Sigmoid colon (tissue), 4 donors: Measurements from ENCODE around the gene SLCO3A1.

Source experiments
- EP300 ChIP-seq, 4 donors: sonication (generic); formaldehyde crosslinking; IDR thresholded peaks; one replicate each; pipeline ENCODE4 v1.6.1; 2017; ENCODE audit warnings: antibody characterized with exemption in 4 of 4
- POLR2A ChIP-seq, 2 donors: fragments of 450-650 bp; IDR thresholded peaks; one replicate each; pipeline ENCODE4 v1.6.1; 2016; ENCODE audit warnings: antibody characterized with exemption in 2 of 2, mild to moderate bottlenecking in 2 of 2, moderate library complexity in 2 of 2
- POLR2AphosphoS5 ChIP-seq, 4 donors: sonication (generic); formaldehyde crosslinking; IDR thresholded peaks; one replicate each; pipeline ENCODE4 v1.6.1; 2017; ENCODE audit warnings: antibody characterized with exemption in 4 of 4
- TF ChIP-seq, protein P1 (sequence below), 4 experiments: fragments of 450-650 bp in 3 of 4; fragments of 200-600 bp in 1 of 4; IDR thresholded peaks; one replicate each; pipeline ENCODE4 v1.5.1; 2016 to 2019; ENCODE audit warnings: antibody characterized with exemption in 4 of 4, mild to moderate bottlenecking in 3 of 4, moderate library complexity in 2 of 4

DNA sequence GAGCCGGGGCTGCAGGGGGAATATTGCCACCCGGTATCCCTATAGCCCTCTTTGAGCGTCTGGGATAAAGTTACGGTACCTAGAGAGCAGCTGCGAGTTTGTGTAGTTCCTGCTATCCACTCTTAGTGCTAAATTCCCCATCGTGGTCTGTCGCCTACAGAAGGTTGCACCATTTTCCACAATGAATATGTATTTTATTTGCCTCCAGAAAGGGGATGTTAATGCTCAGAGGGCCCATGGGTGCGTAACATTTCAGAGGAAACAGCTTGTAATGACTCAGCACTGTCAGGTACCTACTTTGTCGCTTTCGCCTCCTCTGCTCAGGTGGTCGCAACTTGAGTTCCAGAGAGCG, 1.1 kb downstream of the SLCO3A1 start:
- TF ChIP-seq, protein P1, sequence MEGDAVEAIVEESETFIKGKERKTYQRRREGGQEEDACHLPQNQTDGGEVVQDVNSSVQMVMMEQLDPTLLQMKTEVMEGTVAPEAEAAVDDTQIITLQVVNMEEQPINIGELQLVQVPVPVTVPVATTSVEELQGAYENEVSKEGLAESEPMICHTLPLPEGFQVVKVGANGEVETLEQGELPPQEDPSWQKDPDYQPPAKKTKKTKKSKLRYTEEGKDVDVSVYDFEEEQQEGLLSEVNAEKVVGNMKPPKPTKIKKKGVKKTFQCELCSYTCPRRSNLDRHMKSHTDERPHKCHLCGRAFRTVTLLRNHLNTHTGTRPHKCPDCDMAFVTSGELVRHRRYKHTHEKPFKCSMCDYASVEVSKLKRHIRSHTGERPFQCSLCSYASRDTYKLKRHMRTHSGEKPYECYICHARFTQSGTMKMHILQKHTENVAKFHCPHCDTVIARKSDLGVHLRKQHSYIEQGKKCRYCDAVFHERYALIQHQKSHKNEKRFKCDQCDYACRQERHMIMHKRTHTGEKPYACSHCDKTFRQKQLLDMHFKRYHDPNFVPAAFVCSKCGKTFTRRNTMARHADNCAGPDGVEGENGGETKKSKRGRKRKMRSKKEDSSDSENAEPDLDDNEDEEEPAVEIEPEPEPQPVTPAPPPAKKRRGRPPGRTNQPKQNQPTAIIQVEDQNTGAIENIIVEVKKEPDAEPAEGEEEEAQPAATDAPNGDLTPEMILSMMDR (IDR thresholded peaks at IDR 0.05), result no peak
- TF ChIP-seq POLR2AphosphoS5 (IDR thresholded peaks at IDR 0.05) (no peak), EP300 (IDR thresholded peaks at IDR 0.05) (no peak), POLR2A (IDR thresholded peaks at IDR 0.05) (no peak)
